HCT116 (cell line): Measurements from ENCODE around the gene OTP. TPM values are rescaled to one million over a fixed set of nuclear protein-coding genes. Genes with fewer than 3 reads are reported as not detected.

ENCODE experiments used
- ATAC-seq: fragments of 200-7000 bp; cut with Tn5 transposase; 2 replicates; pipeline ENCODE4 v1.9.1; 2020; ENCODE audit warnings: mild to moderate bottlenecking, moderate library complexity
- BruUV-seq: library from RNA; stranded (reverse); fragments of 400-500 nt; replicated peaks from 2 replicates; lab custom pipeline; 2021; lab: Mats Ljungman, UMichigan
- CTCF ChIA-PET: fragments of 300-600 bp; sonication (Branson Sonifier 250); formaldehyde crosslinking; loops from one replicate; lab custom pipeline; 2021; ENCODE audit warnings: antibody characterized with exemption; lab: Charles Lee
- POLR2A ChIA-PET: fragments of 300-600, 350-600 bp; sonication (Branson Sonifier 250); formaldehyde crosslinking; loops from one replicate; lab custom pipeline; 2021; ENCODE audit warnings: antibody characterized with exemption; lab: Charles Lee
- RAD21 ChIA-PET, 2 experiments: fragments of 300-600 bp; sonication (Branson Sonifier 250); formaldehyde crosslinking; loops; one replicate each; lab custom pipeline; 2023; ENCODE audit warnings: low total read pairs in 2 of 2; ENCODE audit not compliant: uncharacterized antibody in 2 of 2, unreplicated experiment in 2 of 2, low non-redundant PET in 1 of 2; lab: Charles Lee
- DNase-seq: peaks from one replicate; pipeline ENCODE4 v3.0.0-alpha.2; 2010; ENCODE audit warnings: low read depth, low spot score
- H2AFZ ChIP-seq: fragments of 200-600 bp; shearing (Covaris generic), sonication (generic); 2 replicates; pipeline ENCODE4 v1.6.1; 2017; ENCODE audit warnings: low read depth, mixed run types, mixed read lengths, antibody characterized with exemption, low read length; ENCODE audit not compliant: poor library complexity, severe bottlenecking
- H3K27ac ChIP-seq: 2 replicates; pipeline ENCODE4 v1.5.1; 2012; ENCODE audit warnings: low read depth, low read length
- H3K27me3 ChIP-seq: fragments of 200-600 bp; sonication (generic); 2 replicates; pipeline ENCODE4 v1.6.1; 2016; ENCODE audit warnings: mixed run types, low read length, mixed read lengths; ENCODE audit not compliant: insufficient read depth
- H3K36me3 ChIP-seq, 2 experiments: fragments of 200-500 bp in 1 of 2; fragments of 200-600 bp in 1 of 2; sonication (Bioruptor generic) in 1 of 2; sonication (generic) in 1 of 2; 2 replicates each; pipeline versions ENCODE4 v1.5.1 to v1.6.1; 2014 to 2016; ENCODE audit warnings: low read length in 2 of 2, inconsistent platforms in 1 of 2, mixed read lengths in 1 of 2, mixed run types in 1 of 2; ENCODE audit not compliant: insufficient read depth in 2 of 2, control insufficient read depth in 1 of 2
- H3K4me1 ChIP-seq, 2 experiments: fragments of 200-600 bp in 1 of 2; sonication (generic) in 1 of 2; 2 replicates each; pipeline versions ENCODE4 v1.5.1 to v1.6.1; 2012 to 2017; ENCODE audit warnings: low read length in 2 of 2, inconsistent platforms in 1 of 2, mild to moderate bottlenecking in 1 of 2, mixed read lengths in 1 of 2, mixed run types in 1 of 2, moderate library complexity in 1 of 2; ENCODE audit not compliant: insufficient read depth in 2 of 2, control insufficient read depth in 1 of 2
- H3K4me2 ChIP-seq: fragments of 200-600 bp; sonication (generic); 2 replicates; pipeline ENCODE4 v1.6.1; 2017; ENCODE audit warnings: mixed run types, low read length, mixed read lengths
- H3K4me3 ChIP-seq, 2 experiments: fragments of 200-600 bp in 1 of 2; sonication (generic) in 1 of 2; replicated peaks in 1 of 2; 2 replicates each; pipeline ENCODE4 v1.5.1; 2011 to 2016; ENCODE audit warnings: low read length in 2 of 2, control low read depth in 1 of 2, low read depth in 1 of 2, mild to moderate bottlenecking in 1 of 2, mixed read lengths in 1 of 2, mixed run types in 1 of 2
- H3K79me2 ChIP-seq: fragments of 200-600 bp; sonication (generic); 2 replicates; pipeline ENCODE4 v1.6.1; 2017; ENCODE audit warnings: mild to moderate bottlenecking, mixed run types, low read length, moderate library complexity, mixed read lengths; ENCODE audit not compliant: insufficient read depth
- H3K9ac ChIP-seq: fragments of 200-600 bp; sonication (generic); 2 replicates; pipeline ENCODE4 v1.6.1; 2016; ENCODE audit warnings: low read length, mixed read lengths
- H3K9me2 ChIP-seq: fragments of 200-600 bp; sonication (generic), shearing (Covaris generic); 2 replicates; pipeline ENCODE4 v1.6.1; 2017; ENCODE audit warnings: mixed run types, mild to moderate bottlenecking, moderate library complexity; ENCODE audit not compliant: insufficient read depth
- H3K9me3 ChIP-seq, 2 experiments: fragments of 200-500 bp in 1 of 2; fragments of 200-600 bp in 1 of 2; sonication (Bioruptor generic) in 1 of 2; sonication (generic) in 1 of 2; 2 replicates each; pipeline ENCODE4 v1.6.1; 2014 to 2017; ENCODE audit warnings: low read length in 2 of 2, mixed read lengths in 2 of 2, inconsistent platforms in 1 of 2, low read depth in 1 of 2, mild to moderate bottlenecking in 1 of 2, mixed run types in 1 of 2, moderate library complexity in 1 of 2; ENCODE audit not compliant: control insufficient read depth in 1 of 2, insufficient read depth in 1 of 2
- H4K20me1 ChIP-seq: fragments of 200-600 bp; sonication (generic), shearing (Covaris generic); 2 replicates; pipeline ENCODE4 v1.6.1; 2017; ENCODE audit warnings: mixed run types, mild to moderate bottlenecking, moderate library complexity; ENCODE audit not compliant: insufficient read depth
- EGR1 ChIP-seq: IDR thresholded peaks from 2 replicates; pipeline ENCODE4 v1.6.1; 2012; ENCODE audit warnings: low read depth
- FOSL1 ChIP-seq: IDR thresholded peaks from 2 replicates; pipeline ENCODE4 v1.6.1; 2012; ENCODE audit warnings: low read depth
- JUND ChIP-seq: IDR thresholded peaks from 2 replicates; pipeline ENCODE4 v1.6.1; 2012
- MAX ChIP-seq: IDR thresholded peaks from 2 replicates; pipeline ENCODE4 v1.6.1; 2012
- TCF7L2 ChIP-seq: IDR thresholded peaks from 2 replicates; pipeline ENCODE4 v1.7.0; 2011; ENCODE audit warnings: borderline replicate concordance, inconsistent platforms; ENCODE audit not compliant: insufficient read depth, insufficient read length; ENCODE audit errors: extremely low read depth
- YY1 ChIP-seq: IDR thresholded peaks from 2 replicates; pipeline ENCODE4 v1.6.1; 2011; ENCODE audit warnings: low read length, low read depth, moderate library complexity, mild to moderate bottlenecking; ENCODE audit not compliant: insufficient replicate concordance; ENCODE audit errors: extremely low read depth
- ZBTB33 ChIP-seq: IDR thresholded peaks from 2 replicates; pipeline ENCODE4 v1.6.1; 2011; ENCODE audit warnings: mild to moderate bottlenecking, low read length, moderate library complexity; ENCODE audit not compliant: insufficient replicate concordance; ENCODE audit errors: extremely low read depth
- ZFX ChIP-seq: fragments of 450-650 bp; IDR thresholded peaks from 2 replicates; pipeline ENCODE4 v1.6.1; 2017
- intact Hi-C: fragments of 100-400 bp; cut with micrococcal nuclease; formaldehyde crosslinking; loops from 2 replicates; pipeline ENCODE4 v1.10.0; 2022
- total RNA-seq: library from RNA; stranded (reverse); gene quantifications from one replicate; pipeline ENCODE4 v1.2.1, GENCODE V29; 2021; ENCODE audit not compliant: unreplicated experiment

OTP gene
- total RNA-seq, 1 experiment from 2014 or later: 0.07 TPM

- H3K27me3 ChIP-seq: no peaks in the 10 kb centered on the region
- H3K9me3 ChIP-seq: no peaks in the 10 kb centered on the region
- H2AFZ ChIP-seq: no peak overlapping the region
- no peak for DNase-seq
- H3K9ac ChIP-seq: no peak overlapping the region
- TF ChIP-seq ZBTB33 (no peak), ZFX (no peak), JUND (no peak), FOSL1 (no peak), MAX (no peak)
- TF ChIP-seq, all 23 proteins: peak for 0
- no peak overlapping the region for H3K27ac ChIP-seq
- no peaks in the 10 kb centered on the region for H3K9me2 ChIP-seq
- no peak overlapping the region for H3K4me2 ChIP-seq
- H3K4me3 ChIP-seq: no peak overlapping the region
- no peaks in the 10 kb centered on the region for H3K79me2 ChIP-seq
- no peak for ATAC-seq
- no TSS peak for BruUV-seq
- H3K4me1 ChIP-seq: peaks cover 3 to 11% of the 10 kb centered on the region in 2 experiments; a peak in 1 of 4 replicates
- ChIA-PET RAD21 (no interaction called here), CTCF (no interaction called here), POLR2A (no interaction called here)
- no peaks in the 10 kb centered on the region for H4K20me1 ChIP-seq
- no peaks in the 10 kb centered on the region for H3K36me3 ChIP-seq
- intact Hi-C loops: no loop called here
These were observed 3.6 kb upstream of the OTP start for GRCh38 chr5:77641963-77642737.

GRCh38 chr5:77641397-77641943 lies 3.0 kb upstream of the OTP start:
- no peak overlapping the region for H3K4me2 ChIP-seq
- ATAC-seq (no peak), DNase-seq (no peak)
- no peaks in the 10 kb centered on the region for H4K20me1 ChIP-seq
- H3K4me1 ChIP-seq: peaks cover 3 to 11% of the 10 kb centered on the region in 2 experiments; a peak in 1 of 4 replicates
- H3K9ac ChIP-seq: no peak overlapping the region
- no peaks in the 10 kb centered on the region for H3K9me2 ChIP-seq
- H3K27me3 ChIP-seq: no peaks in the 10 kb centered on the region
- ChIA-PET CTCF (no interaction called here), POLR2A (no interaction called here), RAD21 (no interaction called here)
- H3K36me3 ChIP-seq: no peaks in the 10 kb centered on the region
- no peaks in the 10 kb centered on the region for H3K79me2 ChIP-seq
- H2AFZ ChIP-seq: no peak overlapping the region
- intact Hi-C loops: no loop called here
- TF ChIP-seq TCF7L2 (no peak), YY1 (no peak), JUND (no peak), EGR1 (no peak)
- H3K9me3 ChIP-seq: no peaks in the 10 kb centered on the region
- H3K27ac ChIP-seq: no peak overlapping the region
- no TSS peak for BruUV-seq
- no peak overlapping the region for H3K4me3 ChIP-seq
